HK-2 (cell line): Measurements from ENCODE around the gene HDAC7.

Source experiments
- DNase-seq: peaks from one replicate; pipeline ENCODE4 v3.0.0-alpha.2; 2018; ENCODE audit not compliant: unreplicated experiment

Gene HDAC7

DNA sequence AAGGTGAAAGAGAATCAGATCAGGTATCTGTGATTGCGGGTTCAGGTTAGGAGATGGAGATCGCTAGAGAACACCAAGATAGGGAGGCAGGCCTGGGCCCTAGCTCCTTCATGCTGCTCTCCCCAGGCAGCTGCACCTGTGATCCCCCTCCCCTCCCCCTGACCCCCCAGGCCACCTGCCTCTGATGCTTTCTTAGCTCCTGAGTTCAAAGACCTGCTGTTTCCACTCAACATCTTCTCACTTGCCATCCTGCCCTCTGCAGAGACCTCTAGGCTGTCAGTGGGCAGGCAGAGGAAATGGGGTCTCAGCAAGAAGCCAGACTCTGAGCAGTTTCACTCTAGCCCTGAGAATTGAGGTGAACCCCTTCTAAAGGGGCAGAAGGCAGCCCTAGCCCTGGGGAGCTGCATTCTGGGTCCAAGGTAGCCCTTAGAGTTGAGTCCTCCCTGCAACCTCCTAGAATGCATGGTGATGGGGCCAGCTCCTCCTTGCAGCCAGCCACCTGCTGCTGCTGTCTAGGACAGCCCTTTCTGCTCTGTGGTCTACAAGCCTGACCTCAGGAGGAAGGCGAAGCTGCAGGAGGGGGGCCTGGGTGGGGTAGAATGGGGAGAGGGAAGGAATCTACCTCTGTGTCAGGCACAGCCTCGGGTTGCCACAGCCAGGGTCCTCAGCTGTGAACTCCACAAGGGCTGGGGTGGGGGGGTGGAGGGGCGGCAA is 53.0 kb downstream of the HDAC7 start:
- DNase-seq: no peak

DNA sequence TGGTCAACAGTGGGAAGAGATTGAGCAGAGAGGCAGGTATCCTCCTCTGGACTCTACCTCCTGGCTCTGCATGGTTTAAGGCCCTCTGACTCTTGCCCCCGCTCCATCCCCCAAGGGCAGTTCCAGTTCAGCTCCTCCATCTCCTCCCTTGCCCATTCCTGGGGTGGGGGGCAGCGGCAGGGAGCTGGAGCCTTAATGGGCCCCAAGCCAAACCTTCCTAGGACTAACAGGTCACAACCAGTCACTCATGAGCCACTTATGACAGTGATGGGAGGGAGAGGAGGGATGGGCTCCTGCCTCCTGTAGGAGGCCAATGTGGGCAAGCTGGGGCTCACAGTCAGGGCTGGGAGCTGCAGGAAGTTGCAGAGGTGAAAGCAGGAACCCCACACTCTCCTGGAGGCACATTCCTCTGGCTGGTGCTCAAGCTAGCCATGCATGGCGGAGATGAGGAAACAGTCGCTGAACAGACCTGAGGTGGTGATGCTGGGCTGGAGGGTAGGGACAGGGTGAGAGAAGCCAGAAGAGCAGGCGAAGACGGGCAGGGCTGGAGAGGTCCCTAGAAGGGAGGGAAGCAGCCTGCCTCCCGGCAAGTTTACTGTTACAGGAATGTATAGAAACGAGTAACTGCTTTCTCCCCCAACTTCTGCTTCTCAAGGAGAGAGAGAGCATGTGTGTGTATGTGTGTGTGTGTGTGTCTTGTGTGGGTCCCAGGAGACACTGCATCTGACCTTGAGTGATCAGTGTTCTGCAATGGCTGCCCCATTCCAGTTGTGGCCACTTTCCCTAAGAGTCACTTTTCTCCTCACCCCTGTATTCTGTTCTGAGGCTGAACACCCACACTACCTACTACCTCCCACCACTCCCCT is 56.0 kb downstream of the HDAC7 start:
- peak; percentile 95 for DNase-seq

DNA sequence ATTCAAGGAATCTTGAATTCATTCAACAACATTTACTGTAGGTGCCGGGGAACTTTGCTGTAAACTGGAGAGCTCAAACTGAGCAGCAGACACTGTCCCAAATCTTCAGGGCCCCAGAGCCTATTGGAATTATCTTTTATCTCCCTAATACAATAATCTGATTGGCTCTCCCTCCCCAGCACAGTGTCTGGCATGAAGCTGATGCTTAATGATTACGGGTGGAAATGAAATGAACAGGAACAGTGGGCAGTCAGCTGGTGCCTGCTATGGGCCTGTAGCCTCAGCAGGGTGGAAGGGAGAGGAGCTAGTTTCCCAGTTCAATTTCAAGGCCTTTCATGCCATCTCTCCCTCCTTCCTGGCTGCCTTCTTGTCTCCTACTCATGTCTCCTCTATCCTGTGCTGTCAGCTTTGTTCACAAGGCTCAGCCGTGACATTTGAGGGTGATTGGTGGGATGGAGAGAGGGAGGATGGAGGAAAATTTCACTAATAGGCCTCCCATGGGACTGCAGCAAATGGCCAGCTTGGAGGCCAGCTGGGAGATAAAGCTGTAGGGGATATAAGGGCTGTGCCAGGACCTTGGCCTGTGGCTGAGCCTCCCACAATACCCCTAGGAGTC is 56.7 kb downstream of the HDAC7 start:
- DNase-seq: no peak

DNA sequence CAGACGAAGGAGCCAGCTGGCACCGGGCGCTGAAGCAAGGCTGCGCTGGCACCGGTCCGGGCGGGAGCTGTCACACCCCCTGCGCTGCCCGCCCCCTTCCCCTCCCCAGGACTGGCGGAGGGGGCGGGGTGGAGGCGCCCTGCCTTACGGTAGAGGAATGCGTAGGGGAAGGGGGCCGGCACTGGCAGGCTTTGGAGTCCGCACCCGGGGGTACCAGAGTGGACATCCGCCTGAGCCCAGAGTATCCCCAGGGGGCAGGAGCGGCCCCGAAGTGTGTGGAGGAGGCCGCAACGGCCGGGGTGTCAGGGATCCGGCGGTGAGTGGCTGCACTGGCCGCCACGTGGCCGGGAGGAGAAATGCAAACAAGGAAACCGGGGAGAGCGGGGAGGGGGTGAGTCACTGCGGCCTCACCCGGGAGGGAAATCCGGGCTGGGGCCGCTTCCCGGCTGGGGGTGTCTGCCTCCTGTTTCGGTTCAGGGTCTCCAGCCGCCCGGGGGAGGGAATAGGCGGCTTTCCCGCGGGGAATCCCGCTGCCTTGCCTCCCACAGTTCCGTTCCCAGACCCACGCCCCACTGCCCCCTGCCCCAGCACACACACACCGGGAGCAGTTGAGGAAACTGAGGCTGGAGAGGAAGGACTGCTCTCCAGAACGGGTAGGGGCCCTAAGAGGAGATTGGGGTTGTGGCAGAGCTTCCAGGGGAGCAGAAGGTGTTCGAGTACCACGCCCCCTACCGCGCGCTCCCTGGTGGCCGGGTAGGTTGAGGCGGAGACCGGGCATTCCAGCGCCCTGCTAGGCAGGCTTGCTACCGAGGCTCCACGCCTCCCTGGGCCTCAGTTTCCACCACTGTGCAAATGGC is 60.6 kb downstream of the HDAC7 start, which contains the start of gene RAPGEF3:
Gene RAPGEF3, minus strand, starts transcription at position 47 of the 857 bp plus-strand sequence. CDS start 324 bp downstream, outside the sequence.
- DNase-seq: peak; percentile 91

DNA sequence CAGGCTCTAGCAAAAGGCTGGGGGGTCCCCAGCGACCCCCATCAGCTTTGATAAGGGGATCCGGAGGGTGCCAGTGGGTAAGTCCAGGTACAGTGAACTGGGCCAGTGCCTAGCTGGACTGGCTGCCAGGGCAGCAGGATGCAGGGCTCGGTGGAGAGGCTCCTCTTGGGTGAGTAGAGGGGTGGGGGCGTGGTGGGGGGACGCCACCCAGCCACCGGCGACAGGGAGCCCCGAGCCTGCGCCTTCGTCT is 61.2 kb downstream of the HDAC7 start:
- DNase-seq: no peak

DNA sequence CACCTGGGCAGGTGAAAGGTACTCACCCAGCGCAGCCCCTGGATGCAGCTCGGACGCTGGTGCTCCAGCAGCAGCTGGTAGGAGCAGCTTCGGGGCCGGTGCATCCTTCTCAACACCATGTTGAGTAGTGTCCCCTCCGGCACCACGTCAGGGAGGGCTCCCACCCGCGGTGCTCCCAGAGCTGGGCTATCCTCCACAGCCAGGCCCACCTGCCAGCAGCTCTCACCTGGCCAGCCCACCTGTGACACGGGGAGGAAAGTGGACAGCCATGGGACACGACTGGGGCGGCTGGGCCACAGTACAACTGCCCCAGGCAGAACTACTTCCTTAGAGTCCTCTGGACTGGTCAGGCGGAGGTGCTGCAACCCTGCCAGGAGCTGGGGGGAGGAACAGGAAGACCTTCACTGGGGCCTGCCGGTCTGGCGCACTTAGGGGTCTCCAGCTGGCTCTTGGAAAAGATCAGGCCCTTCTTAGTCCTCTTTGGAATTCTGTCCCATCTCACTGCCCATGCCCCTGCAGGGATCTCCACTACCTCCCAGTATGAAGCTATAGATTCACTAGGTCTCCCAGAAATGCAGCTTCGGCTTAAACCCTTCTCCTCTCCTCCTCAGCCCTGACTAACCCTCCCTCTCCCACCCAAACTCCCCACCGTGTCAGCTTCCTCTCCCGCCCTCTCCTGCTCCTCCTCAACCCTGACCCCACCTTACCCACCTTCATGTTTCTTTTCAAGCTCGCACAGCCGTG is 61.7 kb downstream of the HDAC7 start:
- DNase-seq: no peak

DNA sequence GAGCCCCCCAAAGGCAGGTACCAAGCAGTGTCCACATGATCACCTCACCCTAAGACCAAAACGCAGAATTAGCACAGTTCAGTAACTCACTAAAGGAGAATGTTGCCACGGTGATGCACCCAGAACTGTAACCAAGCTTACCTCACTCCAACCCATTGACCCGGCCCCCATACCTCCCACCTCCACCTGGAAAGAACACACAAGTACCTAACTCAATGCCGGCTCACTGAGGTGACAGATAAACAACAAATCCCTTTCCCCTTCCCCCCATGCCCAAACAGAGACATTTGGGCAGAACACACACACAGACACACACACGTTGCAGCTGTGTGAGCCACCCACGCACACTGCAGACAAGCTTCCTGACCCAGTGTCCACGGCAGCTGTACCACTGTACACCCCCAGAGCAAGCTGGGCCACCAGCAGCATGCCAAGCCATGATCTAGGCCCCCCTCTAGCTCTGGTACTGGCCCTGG is 62.3 kb downstream of the HDAC7 start:
- DNase-seq: no peak

DNA sequence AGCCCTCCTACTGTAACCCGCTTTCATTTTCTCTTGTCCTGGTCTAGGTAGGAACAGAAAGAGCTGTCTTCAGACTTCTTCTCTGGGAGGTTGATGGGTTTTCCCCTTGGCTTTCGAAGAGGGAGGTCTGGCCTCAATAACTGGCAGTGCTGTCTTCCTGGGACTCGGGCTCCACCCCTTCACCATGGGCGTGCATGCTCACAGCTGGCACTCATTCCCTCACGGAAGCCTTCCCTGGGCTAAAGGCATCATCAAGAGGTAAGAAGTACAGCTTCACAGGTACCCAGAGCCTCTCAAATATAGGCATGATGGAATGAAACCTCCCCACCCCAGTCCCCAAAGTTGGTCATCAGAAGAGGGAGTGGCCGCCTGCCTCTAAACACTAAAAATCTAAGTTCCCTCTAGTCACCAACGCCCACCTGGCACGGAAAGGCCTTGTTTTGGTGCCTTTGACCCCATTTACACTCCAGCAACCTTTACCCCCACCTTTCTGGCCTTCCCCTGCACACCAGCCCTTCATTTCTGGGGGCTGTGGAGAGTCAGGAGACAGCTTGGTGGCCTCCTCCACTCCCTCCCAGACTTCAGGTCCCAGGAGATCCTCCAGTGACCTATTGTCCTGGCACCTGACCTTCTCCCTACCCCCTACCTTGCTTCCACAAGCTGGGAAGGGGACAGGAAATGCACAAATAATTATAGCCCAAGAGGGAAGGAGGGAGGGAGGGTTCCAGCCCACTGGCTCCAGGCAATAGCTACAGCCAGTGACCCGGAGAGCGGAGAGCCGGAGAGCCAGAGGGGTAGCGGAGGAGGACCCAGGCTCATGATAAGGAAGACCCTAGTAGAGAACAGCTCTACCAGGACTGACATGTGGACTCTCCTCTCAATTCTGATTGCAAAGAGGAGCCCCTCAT is 63.8 kb downstream of the HDAC7 start:
- DNase-seq: no peak

DNA sequence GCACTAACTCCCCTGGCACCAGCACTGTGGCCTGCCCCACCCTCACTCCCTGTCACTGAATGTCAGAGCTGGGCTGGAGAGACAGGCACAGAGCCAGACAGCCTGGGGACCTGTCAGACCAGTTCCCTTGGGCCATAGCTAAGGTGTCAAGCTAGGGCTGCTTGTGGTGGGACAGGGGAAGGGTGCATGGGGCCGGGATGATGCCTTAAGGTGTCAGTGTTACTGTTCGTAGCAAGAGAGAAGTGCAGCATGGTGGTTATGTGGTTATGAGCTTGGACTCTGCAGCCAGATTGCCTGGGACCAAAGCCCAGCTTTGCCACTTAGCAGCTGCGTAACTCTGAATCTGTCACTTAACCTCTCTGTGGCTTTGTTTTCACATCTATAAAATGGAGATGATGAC is 64.8 kb downstream of the HDAC7 start:
- no peak for DNase-seq

DNA sequence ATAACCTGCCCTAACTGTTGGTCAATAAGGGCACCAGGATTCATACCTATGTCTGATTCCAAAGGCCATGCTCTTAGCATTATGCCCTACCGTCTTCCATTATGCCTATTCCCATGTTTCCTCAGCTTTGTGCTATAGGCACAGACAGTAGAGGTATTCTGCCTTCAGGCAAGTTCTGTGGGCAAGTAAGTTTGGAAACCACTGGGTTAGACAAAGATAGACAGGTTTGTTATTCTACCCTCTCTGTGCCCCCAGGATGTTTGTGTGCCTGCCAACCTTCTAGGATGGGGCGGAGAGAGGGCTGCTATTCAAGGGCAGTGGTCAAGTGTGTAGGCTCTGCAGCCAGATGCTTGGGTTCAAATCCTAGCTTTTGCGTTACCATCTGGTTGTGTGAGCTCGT is 65.6 kb downstream of the HDAC7 start:
- DNase-seq: no peak

DNA sequence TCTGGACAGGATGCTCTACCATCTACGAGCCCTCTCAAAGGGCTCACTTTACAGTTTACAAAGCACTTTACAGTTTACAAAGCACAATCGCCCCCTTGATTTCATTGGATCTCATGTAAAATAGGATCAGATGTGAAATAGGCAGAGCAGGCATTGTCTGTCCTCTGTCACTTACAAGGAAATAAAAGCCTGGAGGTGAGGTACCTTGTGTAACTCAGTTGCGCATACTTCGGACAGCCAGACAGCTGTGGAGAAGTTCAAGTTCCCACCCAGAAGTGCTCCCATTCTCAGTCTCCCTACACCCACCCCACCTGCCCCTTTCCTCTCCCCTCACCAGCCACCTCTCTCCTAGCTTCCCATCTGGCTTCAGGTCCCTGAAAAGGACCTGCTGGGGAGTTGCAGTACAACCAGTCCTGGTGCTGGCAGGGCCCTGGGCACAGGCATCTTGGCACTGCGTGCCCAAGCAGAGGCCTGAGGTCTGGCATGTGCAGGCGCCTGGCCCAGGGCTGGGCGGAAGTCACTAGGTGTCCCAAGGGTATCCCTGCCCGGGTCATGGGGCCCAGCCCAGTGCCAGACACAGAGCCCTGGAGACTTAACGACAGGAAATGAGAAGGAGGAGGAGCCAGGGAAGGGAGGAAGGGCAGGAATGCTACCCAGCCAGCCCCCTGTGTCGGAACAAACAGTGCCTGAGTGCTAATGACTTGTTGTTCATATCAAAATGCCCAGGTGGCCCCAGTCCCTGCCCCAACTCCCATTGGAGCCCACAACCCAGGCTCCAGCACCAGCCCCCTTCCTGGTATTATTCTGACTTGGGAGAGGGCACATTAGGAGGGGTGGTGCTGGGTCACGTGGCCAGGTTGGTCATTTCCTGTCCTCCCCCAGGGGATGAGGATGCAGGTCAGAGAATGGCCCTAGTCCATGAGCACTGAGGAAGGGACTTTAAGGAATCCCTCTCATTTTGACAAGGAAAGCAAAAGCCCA is 66.4 kb downstream of the HDAC7 start:
- DNase-seq: no peak

DNA sequence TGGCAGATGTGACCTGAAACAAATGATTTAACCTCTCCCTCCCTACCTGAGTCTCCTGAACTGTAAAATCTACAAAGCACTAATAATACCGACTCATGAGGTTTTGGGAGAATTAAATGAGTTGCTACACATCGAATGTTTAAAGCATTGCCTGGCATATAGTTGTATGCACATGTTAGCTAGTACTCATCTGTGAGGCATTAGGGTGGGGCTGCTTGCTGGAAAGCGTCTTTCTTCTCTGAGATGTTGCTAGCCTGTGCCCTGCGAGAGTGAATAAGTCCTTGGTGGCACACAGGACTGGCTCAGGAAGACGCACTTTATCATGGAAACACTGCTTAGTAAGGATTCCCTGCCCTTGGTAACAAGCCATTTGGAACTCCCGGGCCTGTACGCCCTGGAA is 67.2 kb downstream of the HDAC7 start:
- no peak for DNase-seq

DNA sequence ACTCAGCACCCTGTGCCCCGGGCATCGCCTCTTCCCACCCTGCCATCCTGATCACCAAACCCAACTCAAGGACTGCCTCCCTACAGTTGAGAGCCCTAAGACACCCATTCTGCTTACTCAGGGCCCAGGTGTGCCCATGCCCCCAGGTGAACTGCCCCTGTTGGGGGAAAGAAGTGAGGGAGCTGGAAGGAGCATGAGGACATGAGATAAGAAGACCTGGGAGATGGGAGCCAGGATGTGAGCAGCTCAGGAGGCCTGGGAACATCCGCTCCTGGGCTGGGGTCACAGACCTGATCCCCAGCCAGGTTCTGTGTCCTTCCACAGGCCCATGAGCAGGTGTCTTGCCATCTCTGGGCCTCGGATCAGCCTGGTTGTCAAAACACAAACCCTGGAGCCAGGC is 67.6 kb downstream of the HDAC7 start:
- no peak for DNase-seq

DNA sequence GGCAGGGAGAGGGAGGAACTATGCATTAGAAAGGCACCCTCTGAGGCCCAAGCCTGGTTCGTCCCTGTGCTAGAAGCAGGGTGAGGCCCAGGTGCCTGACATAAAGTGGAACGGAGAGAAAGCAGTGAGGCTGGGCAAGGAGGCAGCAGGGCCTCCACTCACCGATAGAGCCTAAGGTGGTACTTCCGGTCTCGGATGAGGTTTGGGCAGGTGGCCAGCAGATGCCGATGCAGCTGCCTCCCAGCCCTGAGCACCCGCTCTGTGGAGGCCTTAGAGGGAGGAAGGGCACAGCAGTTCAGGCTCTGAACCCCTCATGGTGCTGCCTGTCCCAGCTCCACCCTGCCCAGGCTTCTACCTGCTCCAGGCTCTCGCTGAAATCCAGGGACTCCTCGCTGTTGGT is 68.1 kb downstream of the HDAC7 start:
- no peak for DNase-seq

DNA sequence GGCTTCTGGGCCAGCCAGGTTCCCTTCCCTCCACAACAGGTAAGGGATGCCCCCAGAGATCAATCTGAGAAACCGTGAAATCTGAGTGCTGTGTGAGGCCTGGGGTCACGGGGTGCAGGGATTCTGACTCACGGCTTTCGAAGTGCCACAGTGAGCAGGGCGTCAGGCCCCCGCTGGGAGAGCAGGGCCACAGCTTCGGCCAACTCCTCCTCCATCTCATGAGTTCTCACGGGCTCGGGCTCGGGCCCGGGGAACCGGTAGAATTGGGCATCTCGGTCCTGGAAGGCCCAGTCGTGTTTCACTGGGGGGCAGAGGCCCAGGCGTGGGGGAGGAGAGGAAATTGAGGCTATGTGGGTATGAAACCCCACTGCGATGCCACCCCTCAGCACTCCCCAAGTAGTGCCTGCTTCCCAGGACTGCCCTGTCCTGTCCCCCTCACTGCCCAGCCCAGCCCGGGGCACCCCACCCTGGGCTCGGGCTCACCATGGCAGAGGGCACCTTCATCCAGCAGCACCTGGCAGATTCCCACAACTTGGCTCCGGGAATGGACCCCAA is 68.7 kb downstream of the HDAC7 start:
- DNase-seq: no peak

DNA sequence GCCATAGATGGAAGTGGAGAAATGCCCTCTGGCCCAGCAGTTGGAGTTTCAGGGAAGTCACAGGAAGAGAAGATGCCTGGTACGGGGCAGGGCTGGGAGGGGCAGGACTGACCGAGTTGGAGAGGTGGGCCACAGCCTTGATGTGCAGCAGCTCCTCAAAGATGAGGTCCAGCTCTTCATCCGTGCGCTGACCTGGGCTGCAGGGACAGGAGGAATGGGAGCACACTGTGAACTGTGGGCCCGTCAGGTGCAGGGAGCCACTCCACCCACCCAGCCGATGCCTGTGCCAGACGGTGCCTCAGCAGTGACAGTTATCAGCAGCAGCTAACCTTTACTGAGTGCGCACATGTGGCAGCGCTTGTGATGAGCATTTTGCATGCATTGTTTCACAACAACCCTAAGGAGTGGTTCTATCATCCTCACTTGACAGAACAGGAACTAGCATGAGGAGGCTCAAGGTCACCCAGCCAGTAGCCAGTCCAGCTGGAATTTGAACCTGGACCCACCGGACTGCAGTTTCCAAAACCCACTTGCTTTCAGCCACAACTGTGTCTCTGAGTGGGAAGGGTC is 69.4 kb downstream of the HDAC7 start:
- no peak for DNase-seq

DNA sequence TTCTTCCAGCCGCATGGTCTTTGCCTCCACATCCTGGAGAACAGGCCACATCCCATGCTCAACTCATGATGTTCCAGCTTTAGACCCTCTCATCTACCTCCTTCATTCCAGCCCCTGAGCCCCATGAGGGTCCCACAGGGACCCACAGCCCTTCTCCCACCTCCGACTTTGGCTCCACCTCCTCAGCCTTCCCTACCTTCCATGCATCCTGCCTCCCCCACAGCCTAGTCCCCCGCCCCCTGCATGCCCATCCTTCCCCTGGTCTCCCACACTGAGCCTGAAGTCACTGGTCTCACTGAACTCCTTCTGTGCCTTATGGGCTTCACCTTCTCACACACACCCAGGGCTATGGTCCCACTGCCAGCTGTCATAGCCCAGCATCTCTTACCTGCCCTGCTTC is 70.8 kb downstream of the HDAC7 start:
- no peak for DNase-seq

DNA sequence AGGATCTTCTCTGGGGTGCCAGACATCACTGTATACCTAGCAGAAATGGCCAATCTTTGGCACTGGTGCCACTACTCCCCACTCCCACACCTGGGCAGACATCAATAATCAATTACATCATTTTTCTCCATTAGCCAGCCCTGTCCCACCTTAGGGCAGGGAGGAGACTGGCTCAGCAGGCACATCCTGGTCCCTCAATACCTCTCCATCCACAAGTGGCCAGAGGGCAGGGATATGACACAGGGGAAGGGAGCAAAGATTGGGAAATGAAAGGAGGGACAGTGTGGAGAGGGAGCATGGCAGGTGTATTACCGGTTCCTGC is 71.2 kb downstream of the HDAC7 start:
- no peak for DNase-seq
